Gastroesophageal sphincter (tissue), 3 donors: ENCODE results near the gene ARHGEF10L.

Source experiments
- CTCF ChIP-seq, 4 experiments: fragments of 200-600 bp in 2 of 4; fragments of 450-650 bp in 2 of 4; sonication (generic) in 1 of 4; IDR thresholded peaks; one replicate each; pipeline ENCODE4 v1.5.1; 2017 to 2019; ENCODE audit warnings: antibody characterized with exemption in 4 of 4, mild to moderate bottlenecking in 2 of 4, moderate library complexity in 2 of 4
- EP300 ChIP-seq: sonication (generic); formaldehyde crosslinking; IDR thresholded peaks from one replicate; pipeline ENCODE4 v1.6.1; 2017; ENCODE audit warnings: antibody characterized with exemption, mild to moderate bottlenecking
- POLR2A ChIP-seq, 2 donors: fragments of 450-650 bp; IDR thresholded peaks; one replicate each; pipeline ENCODE4 v1.6.1; 2017; ENCODE audit warnings: antibody characterized with exemption in 2 of 2, mild to moderate bottlenecking in 2 of 2, moderate library complexity in 1 of 2
- POLR2AphosphoS5 ChIP-seq: sonication (generic); formaldehyde crosslinking; IDR thresholded peaks from one replicate; pipeline ENCODE4 v1.6.1; 2017; ENCODE audit warnings: antibody characterized with exemption

- no peak for TF ChIP-seq CTCF (IDR thresholded peaks at IDR 0.05)
- TF ChIP-seq POLR2A (IDR thresholded peaks at IDR 0.05) = no peak
- TF ChIP-seq POLR2AphosphoS5 = no peak
- no peak for TF ChIP-seq EP300
Observed at GRCh38 chr1:17744666-17745478, 205.4 kb downstream of the ARHGEF10L start.
